ENCODE results near the gene SPINT3.

- TF ChIP-seq CTCF (IDR thresholded peaks at IDR 0.05; ENCODE audit: insufficient read depth, low read length) (no peak), POLR2AphosphoS5 (IDR thresholded peaks at IDR 0.05; ENCODE audit: low read depth) (no peak), REST (IDR thresholded peaks at IDR 0.05; ENCODE audit: insufficient replicate concordance, low read depth) (no peak)
Observed at GRCh38 chr20:45496166-45496565, 19.3 kb downstream of the SPINT3 start.
